GM19043 (cell line): ENCODE results near the gene TBCB.

Experiments
- ATAC-seq: cut with Tn5 transposase; IDR thresholded peaks from one replicate; pipeline ENCODE4 v1.9.1; 2021; ENCODE audit warnings: low read depth; ENCODE audit not compliant: unreplicated experiment

Gene TBCB

GRCh38 chr19:36101550-36102327 is 13.5 kb upstream of the TBCB start:
- no peak for ATAC-seq

DNA sequence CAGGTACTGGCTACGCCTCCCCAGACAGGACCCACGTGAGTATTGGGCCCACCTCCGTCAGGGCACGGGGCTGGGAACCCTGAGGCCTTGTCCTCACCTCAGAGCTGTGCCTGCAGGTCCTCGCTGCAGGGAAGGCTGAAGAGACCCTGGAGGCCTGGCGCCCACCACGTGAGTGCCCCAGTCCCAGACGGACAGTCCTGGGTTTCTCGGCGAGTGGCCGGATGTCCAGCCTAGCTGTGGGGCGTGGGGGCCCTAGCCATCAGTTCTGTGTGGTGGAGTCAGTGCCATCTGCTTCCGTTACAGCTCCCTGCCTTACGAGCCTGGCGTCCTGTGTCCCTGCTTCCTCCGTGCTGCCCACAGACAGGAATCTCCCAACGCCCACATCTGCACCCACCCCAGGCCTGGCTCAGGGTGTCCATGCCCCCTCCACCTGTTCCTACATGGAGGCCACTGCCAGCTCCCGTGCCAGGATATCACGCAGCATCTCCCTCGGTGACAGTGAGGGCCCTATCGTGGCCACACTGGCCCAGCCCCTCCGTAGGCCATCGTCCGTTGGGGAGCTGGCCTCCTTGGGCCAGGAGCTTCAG is 12.1 kb upstream of the TBCB start:
- ATAC-seq: no peak

DNA sequence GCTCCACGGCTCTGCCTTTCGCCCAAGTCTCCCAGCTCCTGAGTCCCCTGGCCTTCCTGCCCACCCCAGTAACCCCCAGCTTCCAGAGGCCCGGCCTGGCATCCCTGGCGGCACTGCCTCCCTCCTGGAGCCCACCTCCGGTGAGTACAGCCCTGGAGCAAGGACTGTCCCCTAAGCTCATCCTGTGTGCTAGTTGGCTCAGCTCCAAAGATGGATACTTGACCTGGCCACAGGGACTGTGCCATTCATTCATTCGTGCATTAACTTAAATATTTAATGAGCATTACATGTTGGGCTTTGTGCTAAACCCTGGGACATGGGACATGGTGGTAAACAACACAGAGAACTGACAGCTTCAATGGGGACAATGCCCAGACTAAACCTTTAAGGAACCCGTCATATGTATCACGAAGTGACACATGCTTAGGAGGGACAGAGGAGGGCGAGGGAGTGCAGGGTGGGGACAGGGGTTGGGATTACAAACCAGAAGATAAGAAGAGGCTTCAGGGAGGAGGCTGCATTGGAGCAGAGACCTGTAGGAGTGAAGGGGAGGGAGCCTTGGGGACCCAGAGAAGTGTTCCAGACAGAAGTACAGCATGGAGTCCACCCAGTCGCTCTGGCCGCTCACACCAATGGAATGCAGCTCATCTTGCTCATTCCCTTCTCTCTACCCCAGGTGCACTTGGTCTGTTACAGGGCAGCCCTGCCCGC is 11.3 kb upstream of the TBCB start:
- no peak for ATAC-seq

DNA sequence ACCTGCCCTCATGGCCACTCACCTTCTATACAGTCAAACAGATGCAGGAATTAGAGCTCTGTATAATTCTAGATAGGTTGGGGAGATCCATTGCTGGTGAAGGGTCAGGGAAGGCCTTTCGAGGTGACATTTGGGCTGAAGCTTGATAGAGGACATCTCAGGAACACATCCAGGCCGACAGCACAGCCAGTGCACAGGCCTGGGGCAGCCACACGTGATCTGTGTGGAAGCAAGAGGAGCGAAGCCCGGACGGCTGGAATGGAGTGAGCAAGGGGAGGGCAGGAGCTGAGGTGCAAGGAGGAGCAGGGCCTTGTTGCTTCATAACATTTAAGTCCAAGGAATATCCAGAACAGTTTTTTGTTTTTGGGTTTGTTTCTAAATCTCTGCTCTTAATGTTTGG is 8.8 kb upstream of the TBCB start:
- no peak for ATAC-seq

DNA sequence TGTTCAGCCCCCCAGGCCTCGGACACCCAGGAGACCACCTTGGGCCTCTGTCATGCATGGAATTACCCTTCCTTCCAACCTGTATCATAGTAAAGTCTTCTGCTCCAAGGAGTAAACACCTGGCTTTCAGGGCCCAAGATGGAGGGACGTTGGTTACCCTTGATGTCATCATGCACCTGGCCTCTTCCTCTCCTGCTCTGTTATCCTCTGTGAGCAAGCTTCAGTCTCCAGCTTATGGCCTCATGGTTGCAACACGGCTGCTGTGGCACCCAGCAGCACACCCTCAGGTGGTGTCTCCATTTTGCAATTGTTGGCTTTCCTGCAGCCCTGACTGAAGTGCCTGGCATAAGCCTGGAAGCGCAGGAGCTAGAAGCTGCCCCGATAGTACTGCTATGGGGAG is 8.3 kb upstream of the TBCB start:
- no peak for ATAC-seq

DNA sequence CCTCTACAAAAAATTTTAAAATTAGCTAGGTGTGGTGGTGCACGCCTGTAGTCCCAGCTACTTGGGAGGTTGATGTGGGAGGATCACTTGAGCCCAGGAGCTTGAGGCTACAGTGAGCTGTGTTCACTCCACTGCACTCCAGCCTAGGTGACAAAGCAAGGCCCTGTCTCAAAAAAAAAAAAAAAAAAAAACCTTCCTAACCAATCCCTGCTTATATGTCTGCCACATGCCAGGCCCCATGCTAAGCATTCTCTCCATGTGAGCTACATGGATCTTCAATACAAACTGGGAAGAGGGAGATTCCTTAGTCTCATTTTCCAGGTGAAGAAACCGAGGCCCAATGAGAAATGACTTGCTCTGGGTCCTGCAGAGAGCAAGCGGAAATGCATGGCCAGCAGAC is 6.6 kb upstream of the TBCB start:
- no peak for ATAC-seq

DNA sequence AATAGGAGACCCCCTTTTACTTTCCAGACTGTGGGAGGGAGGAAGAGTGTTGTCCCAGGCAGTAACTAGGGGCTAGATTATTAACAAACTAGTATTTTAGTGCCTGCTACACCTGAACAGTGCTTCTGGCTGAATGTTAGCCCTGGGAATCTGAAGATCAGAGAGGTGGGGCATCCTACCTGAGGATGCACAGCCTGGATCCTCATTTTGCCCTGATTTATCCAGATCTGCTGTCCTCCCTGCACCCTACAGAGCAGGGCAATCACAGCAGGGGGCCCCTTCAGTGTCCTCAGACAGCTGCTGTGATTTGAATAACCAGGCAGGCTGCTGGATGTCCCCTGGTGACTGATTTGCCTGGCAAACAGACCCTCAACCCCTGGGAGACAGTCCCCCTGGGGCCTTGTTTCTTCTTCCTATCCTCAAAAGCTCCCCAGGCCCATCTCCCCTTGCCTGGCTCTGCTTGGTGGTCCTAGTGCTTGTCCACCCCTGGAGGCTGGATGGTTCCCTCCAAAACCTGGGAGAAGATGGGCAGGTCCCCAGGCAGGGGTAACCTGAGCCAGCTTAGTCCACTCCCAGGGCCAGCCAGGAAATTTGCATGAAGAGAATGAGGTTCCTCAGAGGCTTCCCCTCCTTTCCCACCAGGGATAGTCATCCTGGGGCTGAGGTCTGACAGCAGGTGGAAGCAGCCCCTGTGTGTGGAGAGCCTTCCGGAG is 4.6 kb upstream of the TBCB start, which contains the start of gene OVOL3:
TSS of gene OVOL3 (plus strand) at position 657 of the 713 bp plus-strand sequence. CDS start 60 bp downstream, outside the sequence.
- no peak for ATAC-seq

DNA sequence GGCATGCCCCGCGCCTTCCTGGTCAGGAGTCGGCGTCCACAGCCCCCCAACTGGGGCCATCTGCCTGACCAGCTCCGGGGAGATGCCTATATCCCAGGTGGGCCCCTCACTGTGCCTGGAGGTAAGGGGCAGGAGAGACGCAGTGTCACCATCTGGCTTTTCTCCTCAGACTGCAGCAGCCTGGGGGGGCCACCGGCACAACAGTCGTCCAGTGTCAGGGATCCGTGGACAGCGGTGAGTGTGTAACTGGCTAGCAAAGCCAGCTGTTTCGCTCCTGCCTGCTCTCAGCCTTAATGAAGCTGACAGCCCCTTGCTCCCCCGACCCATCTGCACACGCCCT is 4.1 kb upstream of the TBCB start:
- no peak for ATAC-seq

DNA sequence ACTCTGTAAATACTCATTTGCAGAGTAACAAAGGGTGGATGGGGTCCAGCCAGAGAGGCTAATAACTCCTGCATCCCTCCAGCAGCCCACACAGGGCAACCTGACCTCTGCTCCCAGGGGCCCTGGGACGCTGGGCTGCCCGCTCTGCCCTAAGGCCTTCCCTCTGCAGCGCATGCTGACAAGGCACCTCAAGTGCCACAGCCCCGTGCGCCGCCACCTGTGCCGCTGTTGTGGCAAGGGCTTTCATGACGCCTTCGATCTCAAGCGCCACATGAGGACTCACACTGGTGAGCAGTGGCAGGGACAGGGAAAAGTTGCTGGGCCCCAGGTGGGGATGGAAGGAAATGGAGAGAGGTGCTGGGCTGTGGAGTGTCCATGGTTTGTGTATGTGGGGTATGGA is 2.6 kb upstream of the TBCB start:
- no peak for ATAC-seq

DNA sequence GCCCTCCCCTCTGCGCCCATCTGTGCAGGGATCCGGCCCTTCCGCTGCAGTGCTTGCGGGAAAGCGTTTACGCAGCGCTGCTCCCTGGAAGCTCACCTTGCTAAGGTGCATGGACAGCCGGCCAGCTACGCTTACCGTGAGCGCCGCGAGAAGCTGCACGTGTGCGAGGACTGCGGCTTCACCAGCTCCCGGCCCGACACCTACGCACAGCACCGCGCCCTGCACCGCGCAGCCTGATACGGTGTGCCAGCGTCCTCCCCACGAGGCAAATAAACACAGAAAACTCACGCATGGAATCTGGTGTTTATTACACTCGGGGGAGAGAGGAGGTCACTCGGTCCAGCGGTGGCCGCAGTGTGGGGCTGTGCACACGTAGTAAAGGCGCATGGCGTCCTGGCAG is 1.8 kb upstream of the TBCB start:
- no peak for ATAC-seq

- ATAC-seq: no peak
These were observed 1.2 kb upstream of the TBCB start for GRCh38 chr19:36113894-36114720.

GRCh38 chr19:36114721-36115452 is 381 bp upstream of the TBCB start, which contains the start of gene POLR2I:
Gene POLR2I (minus strand): TSS chr19:36114875. CDS start chr19:36114856, 19 bp downstream.
- ATAC-seq: peak; percentile 80

DNA sequence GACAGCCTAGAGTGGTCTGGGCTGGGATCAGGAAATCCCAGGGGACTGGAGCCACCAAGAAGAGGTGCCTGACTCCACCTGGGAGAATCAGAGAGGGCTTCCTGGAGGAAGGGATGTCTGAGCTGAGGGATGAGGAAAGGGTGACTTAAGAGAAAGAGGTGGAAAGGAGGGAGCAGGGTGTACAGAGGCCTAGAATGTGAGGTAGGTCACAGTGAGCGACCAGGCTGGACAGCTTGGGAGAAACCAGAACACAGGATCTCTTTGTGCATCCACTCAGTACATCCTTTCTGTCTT is 1.0 kb downstream of the TBCB start:
- no peak for ATAC-seq

GRCh38 chr19:36120092-36120983 is 5.1 kb downstream of the TBCB start:
- no peak for ATAC-seq

- ATAC-seq: no peak
These were observed 5.7 kb downstream of the TBCB start for GRCh38 chr19:36120984-36121358.

- no peak for ATAC-seq
These were observed 6.3 kb downstream of the TBCB start for GRCh38 chr19:36121486-36122124.

DNA sequence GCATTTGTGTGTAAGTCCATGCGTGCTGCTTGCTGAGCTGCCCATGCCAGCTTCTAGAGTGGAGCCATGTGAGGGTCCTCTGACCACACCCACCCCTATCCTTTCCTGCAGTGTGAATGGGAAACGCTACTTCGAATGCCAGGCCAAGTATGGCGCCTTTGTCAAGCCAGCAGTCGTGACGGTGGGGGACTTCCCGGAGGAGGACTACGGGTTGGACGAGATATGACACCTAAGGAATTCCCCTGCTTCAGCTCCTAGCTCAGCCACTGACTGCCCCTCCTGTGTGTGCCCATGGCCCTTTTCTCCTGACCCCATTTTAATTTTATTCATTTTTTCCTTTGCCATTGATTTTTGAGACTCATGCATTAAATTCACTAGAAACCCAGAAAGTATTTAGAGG is 10.3 kb downstream of the TBCB start:
- ATAC-seq: no peak

GRCh38 chr19:36128392-36128736 is 13.1 kb downstream of the TBCB start:
- ATAC-seq: no peak
